NCI-H82 treated with DMSO at 0.1 percent for 48 hours (cell line): ENCODE data around the gene FGR.

Experiments used
- DNase-seq: peaks from one replicate; lab custom pipeline; 2025; ENCODE audit not compliant: unreplicated experiment; lab: John Stamatoyannopoulos, UW

FGR gene

GRCh38 chr1:27589841-27590426 lies 45.1 kb downstream of the FGR start:
- no peak for DNase-seq

DNA sequence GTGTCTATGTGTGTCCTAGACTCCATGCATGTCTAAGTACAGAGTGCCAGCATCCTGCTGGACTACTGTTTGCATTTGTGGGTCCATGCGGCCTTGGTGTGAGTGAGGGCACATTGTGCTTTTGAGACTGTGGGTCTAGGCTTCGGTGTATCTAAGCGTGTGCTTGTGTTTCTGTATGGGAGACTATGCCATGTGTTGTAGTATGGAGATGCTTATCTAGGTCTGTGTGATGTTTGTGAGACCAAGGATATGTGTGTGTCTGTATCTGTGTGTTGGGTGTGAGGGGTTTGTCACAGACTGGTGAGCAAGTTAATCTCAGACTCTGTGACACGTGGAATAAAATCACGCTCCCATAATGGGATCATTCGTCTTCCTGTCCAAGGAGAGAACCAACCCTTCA lies 45.5 kb downstream of the FGR start:
- DNase-seq: no peak

DNA sequence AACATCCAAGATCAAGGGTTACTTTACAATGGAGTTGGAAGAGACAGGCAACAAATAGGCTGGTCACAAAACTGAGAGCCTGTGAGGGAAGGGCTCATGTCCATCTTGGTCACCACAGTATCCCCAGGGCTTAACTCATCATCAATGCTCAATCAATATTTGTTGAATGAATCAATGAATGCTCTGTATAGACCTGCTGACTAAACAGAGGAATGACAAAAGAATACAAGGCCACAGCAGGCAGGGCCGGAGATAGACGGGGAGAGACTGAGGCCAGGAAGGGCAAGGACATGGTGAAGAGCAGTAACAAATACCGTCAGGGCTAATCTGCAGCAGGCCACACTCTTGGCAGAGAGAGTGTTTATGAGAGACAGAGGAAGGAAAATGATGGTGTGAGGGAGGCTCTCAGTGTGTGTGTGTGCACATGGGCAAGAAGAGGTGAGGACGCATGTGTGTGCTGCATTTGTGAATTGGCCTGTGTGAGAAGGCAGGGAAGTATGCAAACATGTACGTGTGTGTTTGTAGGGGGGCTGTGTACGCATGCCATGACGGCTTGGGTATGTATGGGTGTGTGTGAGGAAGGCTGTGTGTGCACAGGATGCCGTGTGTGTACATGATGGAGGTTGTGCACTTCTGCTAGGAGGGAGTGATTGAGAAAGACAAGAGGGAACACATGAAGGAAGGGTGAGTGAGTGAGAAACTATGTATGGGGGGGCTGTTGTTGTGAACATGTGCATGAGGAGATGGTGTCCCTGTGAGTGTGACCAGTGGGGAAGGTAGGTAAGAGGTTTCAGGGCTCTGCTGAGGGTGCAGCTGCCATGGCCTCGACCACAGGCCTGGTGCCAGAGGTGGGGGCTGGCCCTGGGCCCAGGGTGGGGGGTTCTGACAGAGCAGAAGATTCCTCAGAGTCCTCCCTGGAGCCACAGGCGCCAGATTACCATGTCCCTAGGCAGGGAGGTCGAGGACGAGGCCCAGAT lies 46.4 kb downstream of the FGR start:
- no peak for DNase-seq

DNA sequence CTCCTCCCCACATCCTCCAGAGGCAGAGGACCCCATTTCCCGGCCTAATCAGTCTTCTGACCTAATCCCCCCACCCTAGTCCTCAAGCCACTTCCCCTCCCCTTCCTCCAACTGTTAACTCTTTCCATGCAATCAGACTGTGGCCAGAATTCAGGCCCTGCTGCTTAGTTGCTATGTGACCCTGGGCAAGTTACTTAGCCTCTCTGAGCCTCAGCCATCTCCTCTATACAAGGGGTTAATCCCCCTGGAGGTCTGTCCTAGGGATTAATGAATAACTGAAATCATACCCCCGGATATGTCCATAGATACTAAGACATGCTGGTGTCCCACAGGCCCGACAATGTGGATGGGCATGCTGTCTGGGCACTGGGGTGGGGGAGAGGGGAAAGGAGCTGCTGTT lies 49.3 kb downstream of the FGR start:
- no peak for DNase-seq

GRCh38 chr1:27584453-27584852 lies 50.5 kb downstream of the FGR start:
- DNase-seq: no peak

GRCh38 chr1:27583479-27583878 lies 51.5 kb downstream of the FGR start:
- no peak for DNase-seq

GRCh38 chr1:27581823-27582243 lies 53.2 kb downstream of the FGR start:
- no peak for DNase-seq

DNA sequence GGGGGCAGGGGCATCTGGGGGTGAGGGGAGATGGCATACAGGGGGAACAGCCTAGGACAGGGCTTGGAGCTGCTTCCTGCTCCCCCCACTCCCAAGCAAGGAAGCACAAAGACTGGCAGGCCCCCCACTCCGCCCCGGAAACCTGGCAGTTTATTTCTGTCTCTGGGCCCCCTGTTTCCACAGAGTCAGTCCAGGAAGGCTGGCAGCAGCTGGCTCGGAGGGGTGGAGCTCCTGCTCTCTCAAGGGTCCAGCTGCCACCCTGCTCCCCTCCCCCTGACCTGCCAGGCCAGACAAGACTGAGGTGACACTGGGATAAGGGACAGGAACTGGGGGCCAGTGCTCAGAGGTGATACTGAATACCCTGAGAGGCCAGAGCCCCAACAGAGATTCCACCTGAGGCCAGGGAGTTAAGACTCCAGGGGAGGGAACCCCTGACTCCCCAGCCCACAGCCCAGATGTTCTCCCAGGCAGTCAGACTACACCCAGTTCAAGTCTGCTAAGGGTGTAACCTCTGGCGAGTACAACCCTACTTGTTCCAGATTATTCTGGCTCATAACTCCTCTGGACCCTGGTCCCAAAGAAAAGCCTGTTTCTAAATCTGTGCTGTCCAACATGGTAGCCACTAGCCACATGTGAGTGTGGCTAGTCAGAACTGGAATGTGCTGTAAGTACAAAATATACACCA lies 57.3 kb downstream of the FGR start:
- DNase-seq: no peak

DNA sequence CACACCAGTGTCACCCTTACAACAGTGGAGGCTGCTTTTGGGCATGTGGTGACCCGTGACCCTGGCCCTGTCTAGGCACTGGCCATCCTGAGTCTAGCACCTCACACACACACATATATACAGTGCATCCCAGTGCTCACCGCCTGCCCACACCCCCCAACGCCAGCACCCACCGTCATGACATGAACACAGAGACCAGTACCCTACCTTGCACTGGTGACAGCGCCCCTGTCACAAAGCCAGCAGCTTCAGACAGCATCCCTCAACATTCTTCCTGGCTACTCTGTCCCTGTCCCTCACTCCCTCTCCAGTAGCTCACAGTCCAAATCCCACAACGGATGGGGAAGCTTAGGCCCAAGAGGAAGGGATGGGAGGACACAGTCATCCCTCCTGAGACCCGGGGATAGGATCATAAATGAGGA lies 58.2 kb downstream of the FGR start:
- no peak for DNase-seq

- DNase-seq: no peak
Observed at GRCh38 chr1:27575840-27576331, 59.1 kb downstream of the FGR start.

GRCh38 chr1:27574871-27575831 lies 59.8 kb downstream of the FGR start:
- DNase-seq: peak; percentile 71

DNA sequence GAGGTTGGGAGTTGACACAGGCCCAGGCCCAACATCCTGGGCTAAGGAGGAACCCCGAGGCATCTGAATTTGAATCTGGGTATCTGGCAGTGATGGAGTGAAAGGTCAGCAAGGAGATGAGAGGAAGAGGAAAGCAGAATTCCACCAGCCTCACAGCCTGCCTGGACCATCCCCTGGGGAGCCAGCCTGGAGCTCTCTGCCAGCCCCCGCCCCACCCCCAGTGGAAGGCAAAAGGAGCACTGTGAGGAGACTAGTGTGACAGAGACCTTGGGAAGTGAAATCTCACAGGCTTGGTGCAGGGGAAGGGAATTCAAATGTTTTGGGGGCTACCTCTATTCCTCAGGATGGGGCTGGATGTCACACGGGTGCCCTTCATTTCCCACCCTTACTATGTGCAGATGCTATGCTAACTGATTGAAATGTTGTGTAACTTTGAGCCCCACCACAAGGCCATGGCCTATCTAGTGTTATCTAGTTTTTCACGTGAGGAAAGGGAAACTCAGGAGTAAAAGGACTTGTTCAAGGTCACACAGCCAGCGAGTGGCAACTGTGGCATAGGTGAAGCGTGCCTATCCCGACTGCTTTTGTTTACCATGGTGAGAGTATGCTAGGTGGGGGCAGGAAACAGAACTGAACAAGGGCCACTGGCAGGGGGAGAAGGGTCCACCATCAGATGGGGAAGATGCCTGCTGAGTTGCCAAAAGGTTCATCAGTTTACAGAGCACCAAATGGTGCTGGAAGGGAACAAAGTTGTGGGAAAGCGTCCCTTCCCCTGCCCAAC lies 60.8 kb downstream of the FGR start:
- no peak for DNase-seq

DNA sequence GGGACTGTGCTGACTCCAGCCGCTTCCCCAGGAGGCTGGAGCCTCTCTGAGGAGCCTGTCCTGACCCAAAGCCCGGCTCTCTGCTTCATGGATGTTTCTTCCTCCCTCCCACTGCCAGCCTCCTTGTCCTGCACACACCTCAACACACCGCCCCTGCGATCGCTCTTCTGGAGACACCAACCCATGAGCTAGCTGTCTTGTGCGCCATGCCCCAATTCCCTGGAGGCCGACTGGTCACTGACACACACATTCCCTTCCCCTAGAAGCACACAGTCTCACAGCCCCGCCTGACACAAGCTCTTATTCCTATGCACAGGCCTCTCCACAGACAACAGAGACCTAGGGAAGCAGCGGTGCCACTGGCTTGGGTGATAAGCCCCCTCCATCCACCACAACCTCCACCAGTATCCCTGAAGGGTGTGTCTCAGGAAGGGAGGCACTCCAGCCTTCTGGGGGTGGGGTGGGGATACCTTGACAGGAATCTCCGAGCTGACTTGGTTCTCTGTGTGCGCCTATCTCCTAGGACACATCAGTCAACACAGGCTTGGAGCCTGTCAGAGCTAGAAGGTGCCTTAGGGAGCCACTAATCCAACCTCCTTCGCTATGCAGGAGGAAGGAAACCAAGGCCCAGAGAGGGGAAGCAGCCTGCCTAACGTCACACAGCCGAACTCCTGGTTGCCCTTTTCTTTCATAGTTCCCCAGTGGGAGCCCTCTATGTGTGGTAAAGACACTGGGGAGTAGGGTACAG lies 62.1 kb downstream of the FGR start:
- DNase-seq: no peak

- no peak for DNase-seq
Observed at GRCh38 chr1:27572019-27572678, 62.8 kb downstream of the FGR start.

DNA sequence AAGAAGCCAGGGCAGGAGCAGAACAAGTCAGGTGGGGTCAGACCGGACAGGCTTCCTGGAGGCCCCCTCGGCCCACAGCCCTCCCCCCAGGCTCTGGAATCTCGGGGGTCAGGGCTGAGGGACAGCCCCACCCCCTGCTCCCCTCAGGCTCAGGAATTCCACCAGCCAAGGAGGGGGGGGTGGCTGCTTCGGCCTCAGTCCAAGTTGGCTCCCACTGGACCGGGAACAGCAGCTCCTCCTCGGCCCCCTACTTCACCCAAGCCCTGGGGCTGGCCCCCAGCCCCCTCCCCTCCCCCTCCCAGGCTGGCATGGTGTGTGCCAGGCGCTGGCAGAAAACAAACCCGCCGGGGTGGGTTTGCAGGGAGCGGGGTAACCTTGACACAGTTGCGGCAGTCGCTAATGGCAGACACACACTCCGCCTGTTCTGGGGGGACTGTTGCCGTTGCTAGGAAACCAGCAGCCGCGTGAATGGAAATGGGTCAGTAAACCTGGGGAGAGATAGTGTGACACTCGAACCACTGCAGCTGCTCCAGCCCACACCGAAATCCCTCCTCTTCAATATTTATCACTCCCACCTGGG lies 63.5 kb downstream of the FGR start:
- no peak for DNase-seq

DNA sequence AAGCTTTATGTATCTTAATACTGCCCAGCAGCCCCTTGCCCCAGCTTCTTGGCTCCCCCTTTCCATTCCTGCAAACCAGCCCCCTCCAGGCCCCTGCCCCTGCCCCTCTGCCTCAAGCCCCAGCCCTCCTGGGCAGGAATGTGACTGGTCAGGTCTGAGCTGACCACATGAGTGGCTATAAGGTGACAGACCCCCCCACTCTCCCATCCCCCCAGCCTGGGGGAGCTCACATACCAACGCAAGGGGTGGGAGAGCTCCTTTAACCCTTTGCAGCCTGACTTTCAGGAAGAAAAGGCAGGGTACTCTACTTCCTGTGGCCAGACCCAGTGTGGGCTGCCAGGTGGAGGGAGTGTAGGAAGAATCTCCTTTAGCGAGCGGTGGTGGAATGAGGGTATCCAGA lies 64.2 kb downstream of the FGR start:
- DNase-seq: no peak

DNA sequence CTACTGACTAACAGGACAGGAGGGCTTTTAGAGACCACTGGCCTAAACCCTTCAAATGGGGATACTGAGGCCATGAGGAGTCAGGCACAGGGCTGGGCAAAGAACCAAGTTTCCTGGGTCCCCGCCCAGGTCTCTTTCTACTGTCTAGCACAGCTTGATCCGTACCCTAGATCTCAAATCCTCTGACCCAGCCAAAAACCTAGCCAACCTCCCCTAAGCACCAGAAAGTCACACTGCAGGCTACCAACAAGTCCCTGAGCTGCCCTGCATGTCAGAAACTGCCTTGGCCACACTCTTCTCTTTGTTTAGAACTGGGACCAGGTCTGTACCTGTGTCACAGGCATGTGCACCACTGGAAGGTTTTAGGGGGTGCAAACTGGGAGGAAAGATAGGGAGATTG lies 64.6 kb downstream of the FGR start:
- no peak for DNase-seq
